Activated naive CD8-positive, alpha-beta T cell treated with anti-CD3 and anti-CD28 coated beads, Interleukin-2, amount 10 ng/mL, durations not matched to agents 7 days and 5 days (primary cell): ENCODE results near the gene COPS6. TPM values are rescaled to one million over a fixed set of nuclear protein-coding genes. Genes with fewer than 3 reads are reported as not detected.

Source experiments
- ATAC-seq: fragments of 150-1000 bp; cut with Tn5 transposase; one replicate; pipeline ENCODE4 v1.10.0; 2021; ENCODE audit warnings: low read depth, moderate library complexity
- POLR2A ChIA-PET: fragments of 350-600 bp; sonication (Branson Sonifier 250); formaldehyde crosslinking; loops from one replicate; lab custom pipeline; 2021; ENCODE audit warnings: antibody characterized with exemption; lab: Charles Lee
- DNase-seq: peaks from one replicate; pipeline ENCODE4 v3.0.0; 2021
- H3K27ac Mint-ChIP-seq: one replicate; pipeline ENCODE4 v1.8.0; 2022; ENCODE audit warnings: mild to moderate bottlenecking, mixed read lengths
- H3K27me3 Mint-ChIP-seq: one replicate; pipeline ENCODE4 v1.8.0; 2022; ENCODE audit warnings: mild to moderate bottlenecking, moderate library complexity, mixed read lengths
- H3K36me3 Mint-ChIP-seq: one replicate; pipeline ENCODE4 v1.8.0; 2021; ENCODE audit warnings: mild to moderate bottlenecking, mixed read lengths
- H3K4me1 Mint-ChIP-seq: one replicate; pipeline ENCODE4 v1.8.0; 2021; ENCODE audit warnings: mixed read lengths
- H3K4me3 Mint-ChIP-seq: one replicate; pipeline ENCODE4 v1.8.0; 2022; ENCODE audit warnings: mild to moderate bottlenecking, moderate library complexity, mixed read lengths
- H3K9me3 Mint-ChIP-seq: one replicate; pipeline ENCODE4 v1.8.0; 2021; ENCODE audit warnings: mixed read lengths
- total RNA-seq, 2 experiments: library from RNA; stranded (reverse); gene quantifications; one replicate each; pipeline ENCODE4 v1.2.3, GENCODE V29; 2021

COPS6 gene
- total RNA-seq, 2 experiments from 2014 or later = 72.4 to 76.7 TPM

- H3K27me3 Mint-ChIP-seq = peaks cover 10% of the 10 kb centered on the region
- no peak overlapping the region for H3K27ac Mint-ChIP-seq
- ATAC-seq (no peak), DNase-seq (no peak)
- no peak overlapping the region for H3K4me3 Mint-ChIP-seq
- H3K9me3 Mint-ChIP-seq = no peaks in the 10 kb centered on the region
- H3K36me3 Mint-ChIP-seq = peaks cover 7% of the 10 kb centered on the region
- POLR2A ChIA-PET = no interaction called here
- peaks cover 26% of the 10 kb centered on the region for H3K4me1 Mint-ChIP-seq
These were observed 3.3 kb upstream of the COPS6 start for GRCh38 chr7:100085515-100085914.

DNA sequence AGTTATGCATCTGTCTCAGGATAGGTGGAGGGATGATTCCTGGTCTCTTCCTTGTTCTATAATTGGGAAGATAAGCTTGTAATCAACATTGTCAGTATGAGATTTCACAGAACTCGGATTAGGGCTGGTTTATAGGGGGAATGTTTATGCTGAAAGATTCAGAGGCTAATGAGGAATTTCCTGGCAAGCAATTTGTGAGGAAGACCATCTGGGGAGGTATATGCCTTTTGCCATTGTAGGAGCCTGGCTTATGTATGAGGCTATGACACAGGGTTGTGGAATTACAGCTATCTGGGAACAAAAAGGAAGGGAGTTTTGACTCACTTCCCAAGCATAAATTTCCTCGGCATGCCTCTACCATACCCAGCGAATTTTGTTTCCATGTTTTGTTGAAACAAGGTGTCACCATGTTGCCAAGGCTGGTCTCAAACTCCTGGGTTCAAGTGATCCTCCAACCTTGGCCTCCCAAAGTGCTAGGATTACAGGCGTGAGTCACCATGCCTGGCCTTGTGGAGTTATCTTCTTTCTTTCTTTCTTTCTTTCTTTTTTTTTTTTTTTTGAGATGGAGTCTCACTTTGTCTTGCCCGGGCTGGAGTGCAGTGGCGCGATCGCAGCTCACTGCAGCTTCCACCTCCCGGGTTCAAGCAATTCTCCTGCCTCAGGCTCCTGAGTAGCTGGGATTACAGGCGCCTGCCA, 1.6 kb upstream of the COPS6 start:
- ATAC-seq (no peak), DNase-seq (no peak)
- no peak overlapping the region for H3K27ac Mint-ChIP-seq
- peaks cover 7% of the 10 kb centered on the region for H3K36me3 Mint-ChIP-seq
- H3K27me3 Mint-ChIP-seq = peaks cover 10% of the 10 kb centered on the region
- H3K4me1 Mint-ChIP-seq = peaks cover 26% of the 10 kb centered on the region
- POLR2A ChIA-PET = no interaction called here
- H3K9me3 Mint-ChIP-seq = no peaks in the 10 kb centered on the region
- peak overlapping the region; percentile 4 for H3K4me3 Mint-ChIP-seq

GRCh38 chr7:100088095-100088620, 611 bp upstream of the COPS6 start:
- ATAC-seq (no peak), DNase-seq (no peak)
- Mint-ChIP-seq H3K4me3 (peak overlapping the region; percentile 89), H3K9me3 (no peaks in the 10 kb centered on the region), H3K4me1 (peaks cover 18% of the 10 kb centered on the region), H3K27ac (peak overlapping the region; percentile 92), H3K36me3 (peaks cover 16% of the 10 kb centered on the region), H3K27me3 (peaks cover 6% of the 10 kb centered on the region)
- POLR2A ChIA-PET = interaction anchor here (0.8 to 3.7 kb wide), 7 partner anchors 9 to 341 kb away, joined by 3 to 57 read pairs (median 4); partner anchors contain the start of genes AP4M1, MBLAC1, MCM7 and MEPCE

DNA sequence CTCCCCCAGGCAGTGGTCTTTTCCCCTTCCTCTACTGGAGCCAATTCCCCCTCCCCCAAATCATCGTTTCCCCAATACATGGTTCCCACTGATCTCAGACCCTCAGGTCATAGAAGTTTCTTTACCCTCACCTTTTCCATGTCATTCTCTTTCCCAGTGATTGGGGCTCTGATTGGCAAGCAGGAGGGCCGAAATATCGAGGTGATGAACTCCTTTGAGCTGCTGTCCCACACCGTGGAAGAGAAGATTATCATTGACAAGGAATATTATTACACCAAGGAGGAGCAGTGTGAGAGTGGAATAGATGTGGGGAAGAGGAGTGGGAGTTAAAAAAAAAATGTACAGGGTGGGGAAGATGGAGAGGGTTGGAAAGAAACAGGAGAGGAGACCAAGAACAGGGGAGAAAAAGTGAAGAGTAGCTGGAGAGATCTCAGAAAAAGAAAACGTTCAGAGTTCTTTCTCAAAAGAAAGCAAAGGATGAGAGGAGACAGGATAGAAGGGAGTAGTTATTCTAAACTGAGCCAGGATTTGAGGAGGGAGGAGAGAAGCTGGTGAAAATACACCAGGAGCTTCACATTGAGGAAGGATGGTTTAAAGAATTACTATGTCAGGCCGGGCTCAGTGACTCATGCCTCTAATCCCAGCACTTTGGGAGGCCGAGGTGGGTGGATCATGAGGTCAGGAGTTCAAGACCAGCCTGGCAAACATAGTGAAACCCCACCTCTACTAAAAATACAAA, 858 bp downstream of the COPS6 start:
- peaks cover 2% of the 10 kb centered on the region for H3K27me3 Mint-ChIP-seq
- ATAC-seq = no peak
- POLR2A ChIA-PET = interaction anchor here (0.7 to 3.7 kb wide), 8 partner anchors 8 to 340 kb away, joined by 3 to 57 read pairs (median 4); partner anchors contain the start of genes AP4M1, MCM7, MEPCE and ZCWPW1
- H3K27ac Mint-ChIP-seq = peak overlapping the region; percentile 92
- peaks cover 18% of the 10 kb centered on the region for H3K4me1 Mint-ChIP-seq
- H3K36me3 Mint-ChIP-seq = peaks cover 22% of the 10 kb centered on the region
- peak overlapping the region; percentile 89 for H3K4me3 Mint-ChIP-seq
- DNase-seq = no peak
- H3K9me3 Mint-ChIP-seq = no peaks in the 10 kb centered on the region

- DNase-seq (no peak), ATAC-seq (no peak)
- Mint-ChIP-seq H3K36me3 (peaks cover 31% of the 10 kb centered on the region), H3K4me3 (no peak overlapping the region), H3K27ac (peak overlapping the region; percentile 63), H3K27me3 (no peaks in the 10 kb centered on the region), H3K4me1 (peaks cover 20% of the 10 kb centered on the region), H3K9me3 (no peaks in the 10 kb centered on the region)
- POLR2A ChIA-PET = interaction anchor here (1.0 to 3.7 kb wide), 3 partner anchors 10 to 38 kb away, joined by 3 to 57 read pairs (median 3); partner anchors contain the start of genes AP4M1 and MCM7
These were observed 2.0 kb downstream of the COPS6 start for GRCh38 chr7:100090527-100091410.

DNA sequence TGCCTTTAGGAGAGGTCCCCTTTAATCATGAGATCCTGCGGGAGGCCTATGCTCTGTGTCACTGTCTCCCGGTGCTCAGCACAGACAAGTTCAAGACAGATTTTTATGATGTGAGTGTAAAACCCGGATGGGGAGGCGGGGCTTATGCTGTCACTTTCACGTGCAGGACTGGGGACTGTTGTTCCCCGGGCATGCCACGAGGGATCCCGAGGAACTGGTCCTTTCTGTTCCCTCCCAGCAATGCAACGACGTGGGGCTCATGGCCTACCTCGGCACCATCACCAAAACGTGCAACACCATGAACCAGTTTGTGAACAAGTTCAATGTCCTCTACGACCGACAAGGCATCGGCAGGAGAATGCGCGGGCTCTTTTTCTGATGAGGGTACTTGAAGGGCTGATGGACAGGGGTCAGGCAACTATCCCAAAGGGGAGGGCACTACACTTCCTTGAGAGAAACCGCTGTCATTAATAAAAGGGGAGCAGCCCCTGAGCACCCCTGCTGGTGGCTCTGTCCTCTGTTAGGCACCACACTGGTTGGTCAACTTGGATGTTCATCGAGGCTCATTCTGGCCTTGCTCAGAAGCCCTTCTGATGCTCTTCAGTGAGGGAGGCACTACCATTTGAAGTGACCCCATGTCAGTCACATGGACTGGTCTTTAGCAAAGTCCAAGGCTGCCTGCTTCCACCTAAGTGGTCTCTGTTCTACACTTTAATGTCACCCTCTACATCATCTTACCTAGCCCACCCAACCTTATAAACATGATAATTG, 2.8 kb downstream of the COPS6 start:
- Mint-ChIP-seq H3K27ac (peak overlapping the region; percentile 3), H3K4me3 (no peak overlapping the region), H3K4me1 (peaks cover 22% of the 10 kb centered on the region), H3K27me3 (no peaks in the 10 kb centered on the region), H3K9me3 (no peaks in the 10 kb centered on the region), H3K36me3 (peaks cover 31% of the 10 kb centered on the region)
- DNase-seq = no peak
- ATAC-seq = no peak
- POLR2A ChIA-PET = interaction anchor here (1.5 to 3.7 kb wide), 2 partner anchors 9 to 10 kb away, joined by 9 to 57 read pairs; partner anchors contain the start of genes AP4M1 and MCM7

DNA sequence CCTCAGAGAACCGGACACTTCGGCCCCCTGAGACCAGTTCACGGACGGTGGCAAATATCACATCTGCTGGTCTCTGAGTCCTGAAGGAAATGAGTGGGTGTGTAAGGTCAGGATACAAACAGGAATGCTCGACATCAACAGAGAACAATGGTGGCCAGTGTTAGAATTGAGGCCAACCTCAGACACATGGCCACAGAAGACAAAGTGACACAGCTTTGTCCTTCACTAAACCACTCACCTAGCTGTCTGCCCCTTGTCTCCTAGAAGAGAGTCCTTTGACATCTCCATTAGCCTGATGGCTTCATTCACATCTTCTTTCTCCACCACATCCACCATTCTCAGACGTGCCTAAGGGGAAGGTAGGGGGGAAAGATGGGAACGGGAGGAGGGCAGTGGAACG, 4.3 kb downstream of the COPS6 start:
- ATAC-seq (no peak), DNase-seq (no peak)
- H3K27me3 Mint-ChIP-seq = no peaks in the 10 kb centered on the region
- H3K4me3 Mint-ChIP-seq = no peak overlapping the region
- H3K27ac Mint-ChIP-seq = no peak overlapping the region
- H3K4me1 Mint-ChIP-seq = peaks cover 28% of the 10 kb centered on the region
- H3K36me3 Mint-ChIP-seq = peaks cover 41% of the 10 kb centered on the region
- POLR2A ChIA-PET = interaction anchor here (0.8 to 1.5 kb wide), 2 partner anchors 8 to 43 kb away, joined by 3 to 9 read pairs; partner anchors contain the start of genes AP4M1, MCM7 and ZSCAN21
- no peaks in the 10 kb centered on the region for H3K9me3 Mint-ChIP-seq

- ATAC-seq = no peak
- H3K4me1 Mint-ChIP-seq = peaks cover 29% of the 10 kb centered on the region
- no peaks in the 10 kb centered on the region for H3K9me3 Mint-ChIP-seq
- POLR2A ChIA-PET = interaction anchor here (0.8 kb wide), 1 partner anchor 44 kb away, joined by 3 read pairs; the partner anchor contains the start of gene ZSCAN21
- H3K36me3 Mint-ChIP-seq = peaks cover 45% of the 10 kb centered on the region
- no peaks in the 10 kb centered on the region for H3K27me3 Mint-ChIP-seq
- no peak overlapping the region for H3K4me3 Mint-ChIP-seq
- DNase-seq = no peak
- H3K27ac Mint-ChIP-seq = no peak overlapping the region
These were observed 4.7 kb downstream of the COPS6 start for GRCh38 chr7:100093498-100093897.

DNA sequence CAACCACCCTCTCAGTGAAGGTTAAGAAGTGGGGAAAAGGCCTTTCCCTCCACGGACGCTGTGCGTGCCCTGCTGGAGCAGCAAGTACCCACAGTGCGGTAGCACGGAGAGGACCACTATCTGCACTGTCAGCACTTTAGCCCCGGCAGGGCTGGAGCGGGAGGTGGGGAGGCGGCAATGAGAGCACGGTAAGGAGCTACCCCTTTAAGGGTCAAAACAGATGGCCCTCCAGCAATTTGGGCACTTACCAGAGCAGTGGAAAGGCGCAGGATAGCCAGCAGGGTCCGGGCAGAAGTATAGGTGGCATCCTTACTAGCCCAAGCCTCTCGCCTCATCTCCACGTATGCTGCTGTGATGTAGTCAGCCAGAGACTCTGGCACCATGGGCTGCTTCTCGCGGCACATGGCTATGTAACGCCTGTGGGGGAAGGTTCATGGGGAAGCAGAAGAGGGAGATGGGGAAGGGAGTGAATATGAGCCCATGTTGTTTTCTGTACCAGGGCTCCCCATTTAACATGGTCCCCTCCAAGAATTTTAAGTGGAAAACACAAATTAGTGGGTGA, 5.2 kb downstream of the COPS6 start:
- no peak for DNase-seq
- no peak overlapping the region for H3K4me3 Mint-ChIP-seq
- peaks cover 50% of the 10 kb centered on the region for H3K36me3 Mint-ChIP-seq
- no peak for ATAC-seq
- POLR2A ChIA-PET = no interaction called here
- H3K4me1 Mint-ChIP-seq = peaks cover 34% of the 10 kb centered on the region
- H3K27me3 Mint-ChIP-seq = no peaks in the 10 kb centered on the region
- H3K27ac Mint-ChIP-seq = no peak overlapping the region
- no peaks in the 10 kb centered on the region for H3K9me3 Mint-ChIP-seq

- Mint-ChIP-seq H3K36me3 (peaks cover 58% of the 10 kb centered on the region), H3K27ac (no peak overlapping the region), H3K4me3 (no peak overlapping the region), H3K27me3 (no peaks in the 10 kb centered on the region), H3K9me3 (no peaks in the 10 kb centered on the region), H3K4me1 (peaks cover 38% of the 10 kb centered on the region)
- ATAC-seq = no peak
- no peak for DNase-seq
- POLR2A ChIA-PET = interaction anchor here (1.1 to 1.7 kb wide), 2 partner anchors 13 to 45 kb away, joined by 3 to 4 read pairs; no protein-coding TSS in a partner anchor
These were observed 6.5 kb downstream of the COPS6 start for GRCh38 chr7:100095289-100095688.

- Mint-ChIP-seq H3K4me1 (peaks cover 34% of the 10 kb centered on the region), H3K27ac (peak overlapping the region; percentile 25), H3K4me3 (no peak overlapping the region), H3K9me3 (no peaks in the 10 kb centered on the region), H3K36me3 (peaks cover 61% of the 10 kb centered on the region), H3K27me3 (no peaks in the 10 kb centered on the region)
- POLR2A ChIA-PET = interaction anchor here (1.1 to 1.7 kb wide), 2 partner anchors 14 to 45 kb away, joined by 3 to 4 read pairs; no protein-coding TSS in a partner anchor
- ATAC-seq (no peak), DNase-seq (no peak)
These were observed 6.9 kb downstream of the COPS6 start for GRCh38 chr7:100095704-100096103.
